Brain microvascular endothelial cell (primary cell): ENCODE results near the gene HEPHL1.
"Not testable (repeated sequence)": the region's sequence is repeated elsewhere in the genome, so short reads cannot be mapped to it uniquely, and the experiment has no call there.

Experiments
- DNase-seq: peaks from one replicate; pipeline ENCODE4 v3.0.0-alpha.2; 2020
- H3K27ac ChIP-seq: fragments of 250-450 bp; sonication (Bioruptor Pico); 2 replicates; pipeline ENCODE4 v1.5.1; 2020; ENCODE audit warnings: mild to moderate bottlenecking, moderate library complexity
- H3K27me3 ChIP-seq: fragments of 250-450 bp; sonication (Bioruptor Pico); replicated peaks from 2 replicates; pipeline ENCODE4 v1.5.1; 2020; ENCODE audit warnings: mild to moderate bottlenecking
- H3K36me3 ChIP-seq: fragments of 250-450 bp; sonication (Bioruptor Pico); replicated peaks from 2 replicates; pipeline ENCODE4 v1.5.1; 2020; ENCODE audit warnings: mild to moderate bottlenecking
- H3K4me3 ChIP-seq: 2 replicates; pipeline ENCODE4 v1.5.1; 2011; ENCODE audit warnings: low read depth, mild to moderate bottlenecking, control low read depth, low read length, moderate library complexity
- in situ Hi-C: cut with HindIII; loops from 2 replicates; pipeline ENCODE4 v1.10.0; 2017; ENCODE audit warnings: low sequenced_read_pairs, low pct_ligation_motif_present
- TF ChIP-seq, protein P1 (sequence below): IDR thresholded peaks from 2 replicates; pipeline ENCODE4 v1.5.1; 2011; ENCODE audit warnings: low read depth, mild to moderate bottlenecking, moderate library complexity, low read length, control low read depth, inconsistent platforms; ENCODE audit errors: missing control alignments

HEPHL1 gene

DNA sequence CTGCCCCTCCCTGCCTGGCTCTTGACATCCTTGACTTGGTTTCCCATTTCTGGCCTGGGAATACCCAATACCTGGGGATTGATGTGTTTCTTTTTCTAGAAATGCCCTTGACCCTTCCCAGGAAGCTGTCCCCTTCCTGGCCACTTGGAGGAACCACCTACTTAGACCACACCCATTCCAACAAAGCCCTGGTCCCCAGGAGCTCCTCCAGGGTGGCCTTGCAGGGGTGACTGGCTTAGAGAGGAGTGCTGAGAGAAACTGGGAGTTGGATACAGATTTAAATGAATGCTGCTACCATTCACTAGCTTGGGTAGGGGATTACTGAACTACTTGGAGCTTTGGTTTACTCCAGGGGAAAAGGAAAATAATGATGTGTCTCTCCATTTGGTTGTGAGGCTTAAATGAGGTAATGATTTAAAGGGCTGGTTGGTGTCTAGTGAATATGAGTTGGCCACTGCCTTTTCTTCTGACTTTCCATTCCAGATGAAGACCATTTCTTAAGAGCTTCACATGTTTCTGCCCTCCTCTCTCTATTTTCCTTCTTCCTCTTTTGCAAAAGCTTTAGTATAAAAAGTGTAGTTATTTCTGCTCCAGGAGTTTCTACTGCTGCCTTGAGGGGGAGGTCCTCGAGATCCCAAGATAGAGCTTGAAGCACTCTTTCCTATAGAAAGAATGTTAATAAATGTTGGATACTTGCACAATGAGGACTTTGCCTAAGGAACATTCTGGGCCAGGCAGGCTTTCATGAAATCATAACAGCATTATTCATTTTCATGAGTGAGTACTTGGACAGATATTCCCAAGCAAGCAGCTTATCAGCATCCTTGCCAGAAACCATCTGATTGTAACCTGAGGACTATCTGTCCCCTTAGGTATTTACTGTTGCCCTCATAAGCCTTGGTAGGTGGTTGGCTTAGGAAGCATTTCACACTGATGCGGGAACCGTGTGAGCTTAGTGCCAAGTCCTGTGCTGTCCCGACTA, 129.8 kb downstream of the HEPHL1 start:
- Histone ChIP-seq H3K4me3 (no peak overlapping the region), H3K27me3 (no peaks in the 10 kb centered on the region), H3K27ac (peak overlapping the region; percentile 51), H3K36me3 (no peaks in the 10 kb centered on the region)
- no peak for DNase-seq
- in situ Hi-C loops = no loop called here
- TF ChIP-seq, protein P1, sequence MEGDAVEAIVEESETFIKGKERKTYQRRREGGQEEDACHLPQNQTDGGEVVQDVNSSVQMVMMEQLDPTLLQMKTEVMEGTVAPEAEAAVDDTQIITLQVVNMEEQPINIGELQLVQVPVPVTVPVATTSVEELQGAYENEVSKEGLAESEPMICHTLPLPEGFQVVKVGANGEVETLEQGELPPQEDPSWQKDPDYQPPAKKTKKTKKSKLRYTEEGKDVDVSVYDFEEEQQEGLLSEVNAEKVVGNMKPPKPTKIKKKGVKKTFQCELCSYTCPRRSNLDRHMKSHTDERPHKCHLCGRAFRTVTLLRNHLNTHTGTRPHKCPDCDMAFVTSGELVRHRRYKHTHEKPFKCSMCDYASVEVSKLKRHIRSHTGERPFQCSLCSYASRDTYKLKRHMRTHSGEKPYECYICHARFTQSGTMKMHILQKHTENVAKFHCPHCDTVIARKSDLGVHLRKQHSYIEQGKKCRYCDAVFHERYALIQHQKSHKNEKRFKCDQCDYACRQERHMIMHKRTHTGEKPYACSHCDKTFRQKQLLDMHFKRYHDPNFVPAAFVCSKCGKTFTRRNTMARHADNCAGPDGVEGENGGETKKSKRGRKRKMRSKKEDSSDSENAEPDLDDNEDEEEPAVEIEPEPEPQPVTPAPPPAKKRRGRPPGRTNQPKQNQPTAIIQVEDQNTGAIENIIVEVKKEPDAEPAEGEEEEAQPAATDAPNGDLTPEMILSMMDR = no peak

DNA sequence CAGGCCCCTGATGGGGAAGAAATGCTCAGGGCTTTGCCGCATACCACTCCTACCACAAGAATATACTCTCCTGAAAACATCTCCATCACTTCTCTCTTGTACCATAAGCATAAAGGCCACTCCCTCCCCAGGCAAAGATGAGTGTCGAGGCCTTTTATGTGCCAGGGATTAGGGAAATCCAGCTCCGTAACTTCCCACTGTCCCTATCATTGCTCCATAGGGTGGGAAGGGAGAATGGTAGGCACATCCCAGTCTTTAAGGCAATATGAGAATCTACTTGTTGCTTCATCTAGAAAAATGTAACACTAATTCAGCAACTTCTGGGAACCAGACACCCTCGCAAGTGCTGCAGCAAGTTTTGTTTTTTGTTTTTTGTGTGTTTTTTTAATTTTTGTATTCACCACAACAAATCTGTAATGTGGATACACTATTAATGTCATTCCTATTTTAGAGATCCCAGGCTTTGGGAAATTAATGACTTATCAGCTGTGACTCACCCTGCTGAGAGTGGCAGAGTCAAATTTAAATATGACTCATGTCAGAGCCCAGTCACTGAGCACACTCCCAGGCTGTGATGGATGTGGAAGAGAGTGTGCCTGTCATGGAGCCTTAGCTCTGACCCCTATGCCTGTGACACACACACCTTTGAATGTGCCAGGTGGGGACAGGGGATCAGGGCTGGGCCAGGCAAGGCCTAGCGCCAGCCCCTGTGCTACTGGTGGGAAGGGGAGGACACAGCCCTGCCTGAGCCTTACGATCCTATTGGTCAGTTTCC, 130.9 kb downstream of the HEPHL1 start:
- TF ChIP-seq, protein P1 = no peak
- no peaks in the 10 kb centered on the region for H3K36me3 ChIP-seq
- in situ Hi-C loops = no loop called here
- peak overlapping the region; percentile 51 for H3K27ac ChIP-seq
- no peaks in the 10 kb centered on the region for H3K27me3 ChIP-seq
- no peak overlapping the region for H3K4me3 ChIP-seq
- DNase-seq = peak; percentile 87

DNA sequence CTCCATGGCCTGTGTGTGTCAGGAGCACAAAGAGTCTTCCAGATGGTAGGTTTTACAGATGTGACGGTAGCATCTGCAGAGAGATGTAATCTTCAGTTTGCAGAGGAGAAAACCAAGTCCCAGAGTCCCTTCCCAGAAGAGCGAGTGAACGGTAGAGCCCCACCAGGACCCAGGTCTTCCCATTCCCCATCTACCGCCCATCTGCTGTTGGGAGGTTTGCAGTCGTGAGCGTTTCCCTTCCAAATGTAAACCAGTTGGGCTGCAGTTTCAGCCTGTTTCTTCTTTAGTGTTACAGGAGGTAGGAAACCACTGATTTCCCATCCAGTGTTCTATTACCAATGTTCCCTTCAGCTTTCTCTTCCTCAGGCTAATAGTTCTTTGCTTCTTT, 131.5 kb downstream of the HEPHL1 start:
- Histone ChIP-seq H3K27me3 (no peaks in the 10 kb centered on the region), H3K4me3 (no peak overlapping the region), H3K36me3 (no peaks in the 10 kb centered on the region), H3K27ac (peak overlapping the region; percentile 45)
- in situ Hi-C loops = no loop called here
- DNase-seq = no peak
- TF ChIP-seq, protein P1 = no peak

DNA sequence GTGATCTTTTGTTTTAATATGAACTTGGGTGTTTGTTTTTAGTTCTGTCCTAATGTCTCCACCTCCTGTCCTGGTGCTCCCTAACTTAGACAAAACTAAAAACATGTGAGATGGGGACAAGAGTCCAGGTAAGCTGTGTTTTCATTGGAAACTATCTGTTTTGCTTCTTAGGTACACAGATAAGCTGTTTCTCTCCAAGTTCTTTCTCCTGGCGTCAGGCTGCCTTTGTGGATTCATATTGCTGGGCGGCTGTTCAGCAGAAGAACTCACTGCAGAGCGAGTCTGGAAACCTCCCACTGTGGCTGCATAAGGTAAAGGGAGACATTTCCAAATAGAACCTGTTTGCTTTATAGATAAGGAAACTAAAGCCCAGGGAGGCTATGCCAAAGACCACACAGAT, 132.2 kb downstream of the HEPHL1 start:
- in situ Hi-C loops = no loop called here
- H3K27ac ChIP-seq = no peak overlapping the region
- no peaks in the 10 kb centered on the region for H3K36me3 ChIP-seq
- no peak for DNase-seq
- no peak overlapping the region for H3K4me3 ChIP-seq
- TF ChIP-seq, protein P1 = no peak
- no peaks in the 10 kb centered on the region for H3K27me3 ChIP-seq

DNA sequence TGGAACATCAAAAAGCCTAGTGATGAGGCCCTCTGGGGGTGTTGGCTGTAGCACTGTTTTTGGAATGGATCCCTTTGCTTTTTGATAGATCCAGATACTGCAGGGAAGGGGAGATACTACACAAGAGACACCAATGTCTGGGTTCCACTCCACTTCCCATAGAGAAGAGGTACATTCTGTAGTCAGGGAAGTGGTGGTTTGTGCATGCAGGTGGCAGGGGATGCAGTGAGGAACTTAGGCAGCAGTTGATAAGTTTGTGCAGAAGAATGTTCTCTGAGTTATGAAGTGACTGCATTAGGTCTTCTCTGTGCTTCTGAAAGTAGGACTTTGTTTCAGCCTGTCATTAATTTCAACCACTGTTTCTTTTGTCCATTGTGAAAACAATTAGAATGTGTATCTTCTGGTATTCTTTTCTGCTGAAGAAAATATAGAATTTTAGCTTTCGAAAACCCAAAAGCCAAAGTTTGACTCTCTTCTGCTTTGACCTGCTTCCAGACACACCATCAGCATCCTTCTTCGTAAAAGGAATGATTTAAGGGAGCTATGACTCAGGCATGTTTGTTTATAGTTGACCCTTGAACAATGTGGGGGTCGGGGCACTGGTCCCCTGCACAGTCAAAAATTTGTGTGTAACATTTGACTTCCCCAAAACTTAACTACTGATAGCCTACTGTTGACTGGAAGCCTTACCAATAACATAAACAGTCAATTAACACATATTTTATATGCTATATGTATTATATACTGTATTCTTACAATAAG, 133.1 kb downstream of the HEPHL1 start:
- no peaks in the 10 kb centered on the region for H3K36me3 ChIP-seq
- H3K4me3 ChIP-seq = no peak overlapping the region
- H3K27ac ChIP-seq = no peak overlapping the region
- in situ Hi-C loops = no loop called here
- no peaks in the 10 kb centered on the region for H3K27me3 ChIP-seq
- no peak for DNase-seq
- TF ChIP-seq, protein P1 = no peak

DNA sequence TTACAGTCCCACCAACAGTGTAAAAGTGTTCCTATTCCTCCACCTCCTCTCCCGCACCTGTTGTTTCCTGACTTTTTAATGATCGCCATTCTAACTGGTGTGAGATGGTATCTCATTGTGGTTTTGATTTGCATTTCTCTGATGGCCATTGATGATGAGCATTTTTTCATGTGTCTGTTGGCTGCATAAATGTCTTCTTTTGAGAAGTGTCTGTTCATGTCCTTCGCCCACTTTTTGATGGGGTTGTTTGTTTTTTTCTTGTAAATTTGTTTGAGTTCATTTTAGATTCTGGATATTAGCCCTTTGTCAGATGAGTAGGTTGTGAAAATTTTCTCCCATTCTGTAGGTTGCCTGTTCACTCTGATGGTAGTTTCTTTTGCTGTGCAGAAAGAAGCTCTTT, 136.2 kb downstream of the HEPHL1 start:
- H3K27me3 ChIP-seq, H3K27ac ChIP-seq, in situ Hi-C loops, H3K36me3 ChIP-seq, H3K4me3 ChIP-seq, DNase-seq: not testable (repeated sequence)
